A673 (cell line): ENCODE results near the gene AMBRA1.

ENCODE experiments used
- CTCF ChIP-seq: fragments of 300-800, 200-600 bp; sonication (generic); conservative IDR thresholded peaks from 2 replicates; pipeline ENCODE4 v1.5.1; 2017; ENCODE audit warnings: low read depth, mild to moderate bottlenecking, antibody characterized with exemption, low read length, moderate library complexity, mixed read lengths
- EZH2 ChIP-seq: fragments of 200-600 bp; sonication (generic); IDR thresholded peaks from 2 replicates; pipeline ENCODE4 v1.6.1; 2017; ENCODE audit warnings: borderline replicate concordance, low read depth, mild to moderate bottlenecking, mixed read lengths, antibody characterized with exemption, low read length; ENCODE audit not compliant: poor library complexity, severe bottlenecking

GRCh38 chr11:46565232-46565840 is 28.5 kb downstream of the AMBRA1 start:
- TF ChIP-seq CTCF (no peak), EZH2 (no peak)
